GM12878 (cell line): ENCODE data around the gene PEX16.
"Not testable (repeated sequence)": the region's sequence is repeated elsewhere in the genome, so short reads cannot be mapped to it uniquely, and the experiment has no call there.

Source experiments
- CBX3 ChIP-seq: fragments of 200-600 bp; sonication (generic); IDR thresholded peaks from 2 replicates; pipeline ENCODE4 v1.6.1; 2016; ENCODE audit warnings: low read depth, borderline replicate concordance
- CHD2 ChIP-seq: IDR thresholded peaks from 2 replicates; pipeline ENCODE4 v1.6.1; 2011; ENCODE audit warnings: low read depth, low read length, improper control_type of control experiment, borderline replicate concordance
- EZH2 ChIP-seq: IDR thresholded peaks from 2 replicates; pipeline ENCODE4 v1.6.1; 2012; ENCODE audit warnings: low read depth, mild to moderate bottlenecking, control low read depth, inconsistent platforms, low read length, borderline replicate concordance; ENCODE audit not compliant: control insufficient read depth
- FOXK2 ChIP-seq: fragments of 450-650 bp; IDR thresholded peaks from 2 replicates; pipeline ENCODE4 v1.6.1; 2017; ENCODE audit warnings: mild to moderate bottlenecking, moderate library complexity
- NFIC ChIP-seq: IDR thresholded peaks from 2 replicates; pipeline ENCODE4 v1.6.1; 2012; ENCODE audit warnings: low read depth, mild to moderate bottlenecking, inconsistent platforms, low read length, moderate library complexity
- POLR2A ChIP-seq: IDR thresholded peaks from 2 replicates; pipeline ENCODE4 v1.6.1; 2011; ENCODE audit warnings: low read depth, mild to moderate bottlenecking, low read length
- RAD51 ChIP-seq: fragments of 450-650 bp; IDR thresholded peaks from 2 replicates; pipeline ENCODE4 v1.6.1; 2016; ENCODE audit warnings: moderate library complexity, mild to moderate bottlenecking, inconsistent platforms
- TARDBP ChIP-seq: IDR thresholded peaks from 2 replicates; pipeline ENCODE4 v1.6.1; 2016; ENCODE audit warnings: borderline replicate concordance
- ZNF384 ChIP-seq: IDR thresholded peaks from 2 replicates; pipeline ENCODE4 v1.6.1; 2012; ENCODE audit warnings: low read depth, mild to moderate bottlenecking, low read length, improper control_type of control experiment, borderline replicate concordance
- TF ChIP-seq, protein P1 (sequence below), 3 experiments: IDR thresholded peaks in 2 of 3; conservative IDR thresholded peaks in 1 of 3; 2 replicates each; pipeline ENCODE4 v1.5.1; 2011; ENCODE audit warnings: low read depth in 3 of 3, low read length in 3 of 3, mild to moderate bottlenecking in 3 of 3, control low read depth in 2 of 3, moderate library complexity in 2 of 3, inconsistent platforms in 1 of 3, mixed read lengths in 1 of 3; ENCODE audit not compliant: control insufficient read depth in 2 of 3, insufficient read depth in 1 of 3; ENCODE audit errors: extremely low read depth in 1 of 3
- TF ChIP-seq, protein P2 (sequence below): IDR thresholded peaks from 2 replicates; pipeline ENCODE4 v1.6.1; 2012; ENCODE audit warnings: low read depth, low read length, improper control_type of control experiment
- TF ChIP-seq, protein P3 (sequence below): IDR thresholded peaks from 2 replicates; pipeline ENCODE4 v1.6.1; 2011; ENCODE audit warnings: low read depth, mild to moderate bottlenecking, low read length, moderate library complexity, borderline replicate concordance; ENCODE audit errors: extremely low read depth
- TF ChIP-seq, protein P4 (sequence below): IDR thresholded peaks from 2 replicates; pipeline ENCODE4 v1.6.1; 2012; ENCODE audit warnings: low read length, inconsistent platforms

DNA sequence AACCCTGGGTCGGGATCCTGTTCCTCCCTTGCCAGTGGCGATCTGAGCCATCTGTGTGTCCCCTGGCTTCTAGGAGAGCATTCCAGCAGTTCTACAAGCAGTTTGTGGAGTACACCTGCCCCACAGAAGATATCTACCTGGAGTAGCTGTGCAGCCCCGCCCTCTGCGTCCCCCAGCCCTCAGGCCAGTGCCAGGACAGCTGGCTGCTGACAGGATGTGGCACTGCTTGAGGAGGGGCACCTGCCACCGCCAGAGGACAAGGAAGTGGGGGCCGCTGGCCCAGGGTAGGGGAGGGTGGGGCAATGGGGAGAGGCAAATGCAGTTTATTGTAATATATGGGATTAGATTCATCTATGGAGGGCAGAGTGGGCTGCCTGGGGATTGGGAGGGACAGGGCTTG is 12.1 kb downstream of the PEX16 start:
- TF ChIP-seq POLR2A, ZNF384, FOXK2, CBX3, NFIC, CHD2, TARDBP, EZH2, RAD51: not testable (repeated sequence)
- TF ChIP-seq, protein P1, sequence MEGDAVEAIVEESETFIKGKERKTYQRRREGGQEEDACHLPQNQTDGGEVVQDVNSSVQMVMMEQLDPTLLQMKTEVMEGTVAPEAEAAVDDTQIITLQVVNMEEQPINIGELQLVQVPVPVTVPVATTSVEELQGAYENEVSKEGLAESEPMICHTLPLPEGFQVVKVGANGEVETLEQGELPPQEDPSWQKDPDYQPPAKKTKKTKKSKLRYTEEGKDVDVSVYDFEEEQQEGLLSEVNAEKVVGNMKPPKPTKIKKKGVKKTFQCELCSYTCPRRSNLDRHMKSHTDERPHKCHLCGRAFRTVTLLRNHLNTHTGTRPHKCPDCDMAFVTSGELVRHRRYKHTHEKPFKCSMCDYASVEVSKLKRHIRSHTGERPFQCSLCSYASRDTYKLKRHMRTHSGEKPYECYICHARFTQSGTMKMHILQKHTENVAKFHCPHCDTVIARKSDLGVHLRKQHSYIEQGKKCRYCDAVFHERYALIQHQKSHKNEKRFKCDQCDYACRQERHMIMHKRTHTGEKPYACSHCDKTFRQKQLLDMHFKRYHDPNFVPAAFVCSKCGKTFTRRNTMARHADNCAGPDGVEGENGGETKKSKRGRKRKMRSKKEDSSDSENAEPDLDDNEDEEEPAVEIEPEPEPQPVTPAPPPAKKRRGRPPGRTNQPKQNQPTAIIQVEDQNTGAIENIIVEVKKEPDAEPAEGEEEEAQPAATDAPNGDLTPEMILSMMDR (IDR thresholded peaks at IDR 0.05 in 2 of 3, conservative IDR thresholded peaks at IDR 0.05 in 1 of 3; ENCODE audit: control insufficient read depth in 2 of 3, extremely low read depth in 1 of 3, insufficient read depth in 1 of 3, low read depth in 3 of 3, low read length in 3 of 3) = not testable (repeated sequence)
- TF ChIP-seq, protein P2, sequence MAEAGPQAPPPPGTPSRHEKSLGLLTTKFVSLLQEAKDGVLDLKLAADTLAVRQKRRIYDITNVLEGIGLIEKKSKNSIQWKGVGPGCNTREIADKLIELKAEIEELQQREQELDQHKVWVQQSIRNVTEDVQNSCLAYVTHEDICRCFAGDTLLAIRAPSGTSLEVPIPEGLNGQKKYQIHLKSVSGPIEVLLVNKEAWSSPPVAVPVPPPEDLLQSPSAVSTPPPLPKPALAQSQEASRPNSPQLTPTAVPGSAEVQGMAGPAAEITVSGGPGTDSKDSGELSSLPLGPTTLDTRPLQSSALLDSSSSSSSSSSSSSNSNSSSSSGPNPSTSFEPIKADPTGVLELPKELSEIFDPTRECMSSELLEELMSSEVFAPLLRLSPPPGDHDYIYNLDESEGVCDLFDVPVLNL = not testable (repeated sequence)
- TF ChIP-seq, protein P3, sequence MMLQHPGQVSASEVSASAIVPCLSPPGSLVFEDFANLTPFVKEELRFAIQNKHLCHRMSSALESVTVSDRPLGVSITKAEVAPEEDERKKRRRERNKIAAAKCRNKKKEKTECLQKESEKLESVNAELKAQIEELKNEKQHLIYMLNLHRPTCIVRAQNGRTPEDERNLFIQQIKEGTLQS = not testable (repeated sequence)
- TF ChIP-seq, protein P4, sequence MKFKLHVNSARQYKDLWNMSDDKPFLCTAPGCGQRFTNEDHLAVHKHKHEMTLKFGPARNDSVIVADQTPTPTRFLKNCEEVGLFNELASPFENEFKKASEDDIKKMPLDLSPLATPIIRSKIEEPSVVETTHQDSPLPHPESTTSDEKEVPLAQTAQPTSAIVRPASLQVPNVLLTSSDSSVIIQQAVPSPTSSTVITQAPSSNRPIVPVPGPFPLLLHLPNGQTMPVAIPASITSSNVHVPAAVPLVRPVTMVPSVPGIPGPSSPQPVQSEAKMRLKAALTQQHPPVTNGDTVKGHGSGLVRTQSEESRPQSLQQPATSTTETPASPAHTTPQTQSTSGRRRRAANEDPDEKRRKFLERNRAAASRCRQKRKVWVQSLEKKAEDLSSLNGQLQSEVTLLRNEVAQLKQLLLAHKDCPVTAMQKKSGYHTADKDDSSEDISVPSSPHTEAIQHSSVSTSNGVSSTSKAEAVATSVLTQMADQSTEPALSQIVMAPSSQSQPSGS = not testable (repeated sequence)
